PC-9 (cell line): ENCODE results near the gene DYNLT2B. TPM values are rescaled to one million over a fixed set of nuclear protein-coding genes. Genes with fewer than 3 reads are reported as not detected.

Experiments
- BruUV-seq: library from RNA; stranded (reverse); fragments of 400-500 nt; replicated peaks from 2 replicates; lab custom pipeline; 2021; lab: Mats Ljungman, UMichigan
- CTCF ChIA-PET: fragments of 300-600 bp; sonication (Branson Sonifier 250); formaldehyde crosslinking; loops from one replicate; lab custom pipeline; 2022; ENCODE audit warnings: antibody characterized with exemption; lab: Charles Lee
- POLR2A ChIA-PET: fragments of 300-600 bp; sonication (Branson Sonifier 250); formaldehyde crosslinking; loops from one replicate; lab custom pipeline; 2022; ENCODE audit warnings: antibody characterized with exemption; ENCODE audit not compliant: unreplicated experiment; lab: Charles Lee
- DNase-seq, 2 experiments: peaks; one replicate each; pipeline versions ENCODE4 v3.0.0 to v3.0.0-alpha.2; 2015 to 2022; ENCODE audit warnings: mixed read lengths in 1 of 2
- H2AFZ ChIP-seq: fragments of 200-600 bp; sonication (generic); 2 replicates; pipeline ENCODE4 v1.8.1; 2017; ENCODE audit warnings: antibody characterized with exemption
- H3F3A ChIP-seq: fragments of 200-600 bp; sonication (generic); 2 replicates; pipeline ENCODE4 v1.8.1; 2017; ENCODE audit warnings: antibody characterized with exemption, mild to moderate bottlenecking, low read depth; ENCODE audit not compliant: insufficient read depth
- H3K27ac ChIP-seq: fragments of 200-600 bp; sonication (generic); 2 replicates; pipeline ENCODE4 v1.6.1; 2016; ENCODE audit warnings: mixed run types
- H3K27me3 ChIP-seq: fragments of 200-600 bp; sonication (generic); 2 replicates; pipeline ENCODE4 v1.6.1; 2016; ENCODE audit warnings: low read depth, mixed run types; ENCODE audit not compliant: insufficient read depth
- H3K36me3 ChIP-seq: fragments of 200-600 bp; sonication (generic); 2 replicates; pipeline ENCODE4 v1.6.1; 2016; ENCODE audit warnings: low read depth, mixed run types
- H3K4me1 ChIP-seq: fragments of 200-600 bp; sonication (generic); replicated peaks from 2 replicates; pipeline ENCODE4 v1.6.1; 2016; ENCODE audit warnings: mixed run types; ENCODE audit not compliant: insufficient read depth
- H3K4me2 ChIP-seq: fragments of 200-600 bp; sonication (generic); 2 replicates; pipeline ENCODE4 v1.6.1; 2017; ENCODE audit warnings: mixed run types
- H3K4me3 ChIP-seq: fragments of 200-600 bp; sonication (generic); 2 replicates; pipeline ENCODE4 v1.6.1; 2016; ENCODE audit warnings: mixed run types
- H3K79me2 ChIP-seq: fragments of 200-600 bp; sonication (generic); 2 replicates; pipeline ENCODE4 v1.6.1; 2017; ENCODE audit warnings: low read depth, mixed run types
- H3K9me2 ChIP-seq: fragments of 200-600 bp; sonication (generic); 2 replicates; pipeline ENCODE4 v1.8.1; 2017; ENCODE audit warnings: mild to moderate bottlenecking; ENCODE audit not compliant: insufficient read depth
- H3K9me3 ChIP-seq: fragments of 200-600 bp; sonication (generic); 2 replicates; pipeline ENCODE4 v1.8.1; 2016; ENCODE audit warnings: low read depth; ENCODE audit not compliant: insufficient read depth
- H4K20me1 ChIP-seq: fragments of 200-600 bp; sonication (generic); 2 replicates; pipeline ENCODE4 v1.8.1; 2017; ENCODE audit not compliant: insufficient read depth
- CTCF ChIP-seq: fragments of 200-600 bp; sonication (generic); conservative IDR thresholded peaks from 2 replicates; pipeline ENCODE4 v1.6.1; 2017; ENCODE audit warnings: mixed run types, antibody characterized with exemption, mild to moderate bottlenecking, moderate library complexity
- EZH2 ChIP-seq: fragments of 200-600 bp; sonication (generic); IDR thresholded peaks from 2 replicates; pipeline ENCODE4 v1.8.0; 2017; ENCODE audit warnings: antibody characterized with exemption, low read depth
- intact Hi-C: fragments of 100-400 bp; cut with micrococcal nuclease; formaldehyde crosslinking; loops from one replicate; pipeline ENCODE4 v1.10.0; 2022; ENCODE audit not compliant: unreplicated experiment
- total RNA-seq: library from RNA; stranded (reverse); gene quantifications from 2 replicates; pipeline ENCODE4 v1.2.3, GENCODE V29; 2021

DYNLT2B gene
- total RNA-seq, 1 experiment from 2014 or later, result 5.3 TPM

- BruUV-seq, result no TSS peak
- Histone ChIP-seq H3K27me3 (no peaks in the 10 kb centered on the region), H3K9me3 (no peaks in the 10 kb centered on the region), H3K4me1 (no peaks in the 10 kb centered on the region), H3K4me2 (no peak overlapping the region), H3K36me3 (no peaks in the 10 kb centered on the region), H3K79me2 (no peaks in the 10 kb centered on the region), H3K9me2 (no peaks in the 10 kb centered on the region), H2AFZ (no peak overlapping the region), H3F3A (no peaks in the 10 kb centered on the region), H4K20me1 (no peaks in the 10 kb centered on the region), H3K4me3 (no peak overlapping the region), H3K27ac (no peak overlapping the region)
- ChIA-PET CTCF (interaction anchor here (0.6 to 0.7 kb wide), 2 partner anchors 26 to 281 kb away, joined by 3 to 12 read pairs; no protein-coding TSS in a partner anchor), POLR2A (no interaction called here)
- TF ChIP-seq EZH2 (no peak), CTCF (no peak)
- DNase-seq, result no peak
- intact Hi-C loops, result no loop called here
Measured at GRCh38 chr3:196298521-196298920, 19.5 kb downstream of the DYNLT2B start.

- H3K27ac ChIP-seq, result no peak overlapping the region
- ChIA-PET CTCF (no interaction called here), POLR2A (no interaction called here)
- no peak for DNase-seq
- no peak overlapping the region for H2AFZ ChIP-seq
- H4K20me1 ChIP-seq, result no peaks in the 10 kb centered on the region
- no TSS peak for BruUV-seq
- peaks cover 9% of the 10 kb centered on the region for H3K79me2 ChIP-seq
- no peaks in the 10 kb centered on the region for H3K36me3 ChIP-seq
- TF ChIP-seq CTCF, result no peak
- intact Hi-C loops, result no loop called here
- no peak overlapping the region for H3K4me3 ChIP-seq
- peaks cover 12% of the 10 kb centered on the region; the same call in 1 of the 2 replicates for H3F3A ChIP-seq
- H3K4me1 ChIP-seq, result 0 out of 2 replicates have a peak, but pooled peaks cover 5% of the 10 kb centered on the region
- H3K9me3 ChIP-seq, result no peaks in the 10 kb centered on the region
- H3K9me2 ChIP-seq, result no peaks in the 10 kb centered on the region
- H3K4me2 ChIP-seq, result no peak overlapping the region
- H3K27me3 ChIP-seq, result no peaks in the 10 kb centered on the region
Measured at GRCh38 chr3:196292286-196292923, 25.6 kb downstream of the DYNLT2B start.

GRCh38 chr3:196288141-196288460, 29.9 kb downstream of the DYNLT2B start:
- no peaks in the 10 kb centered on the region for H3K9me2 ChIP-seq
- no peaks in the 10 kb centered on the region for H3K27me3 ChIP-seq
- ChIA-PET POLR2A (interaction anchor here (0.6 to 0.8 kb wide), 3 partner anchors 20 to 587 kb away, joined by 4 to 6 read pairs (median 6); no protein-coding TSS in a partner anchor), CTCF (interaction anchor here (0.6 to 0.7 kb wide), 2 partner anchors 9 to 49 kb away, joined by 4 to 8 read pairs; no protein-coding TSS in a partner anchor)
- BruUV-seq, result TSS peak; percentile 90
- intact Hi-C loops, result no loop called here
- peaks cover 52% of the 10 kb centered on the region for H3K79me2 ChIP-seq
- peaks cover 22% of the 10 kb centered on the region; the same call in 1 of the 2 replicates for H3F3A ChIP-seq
- peak overlapping the region; percentile 82 for H3K4me2 ChIP-seq
- DNase-seq, result no peak
- peak overlapping the region; percentile 81 for H3K27ac ChIP-seq
- H3K4me1 ChIP-seq, result peaks cover 19% of the 10 kb centered on the region
- H3K9me3 ChIP-seq, result no peaks in the 10 kb centered on the region
- H3K36me3 ChIP-seq, result no peaks in the 10 kb centered on the region
- no peaks in the 10 kb centered on the region for H4K20me1 ChIP-seq
- H2AFZ ChIP-seq, result peak overlapping the region; percentile 93
- TF ChIP-seq EZH2, result no peak
- TF ChIP-seq CTCF, result 0 out of 2 replicates have a peak, but pooled peaks have one; percentile 15
- H3K4me3 ChIP-seq, result peak overlapping the region; percentile 71
